H9 (cell line): ENCODE measurements around the gene BEX3. TPM values are rescaled to one million over a fixed set of nuclear protein-coding genes. Genes with fewer than 3 reads are reported as not detected.

Experiments used
- DNase-seq: peaks from one replicate; pipeline ENCODE4 v3.0.0-alpha.2; 2017
- H2AFZ ChIP-seq: one replicate; pipeline ENCODE4 v1.6.1; 2013; ENCODE audit warnings: mild to moderate bottlenecking, low read length, control low read depth, moderate library complexity
- H2AK5ac ChIP-seq: 2 replicates; pipeline ENCODE4 v1.6.1; 2013; ENCODE audit warnings: low read length, control low read depth, mixed read lengths; ENCODE audit not compliant: insufficient read length
- H2BK120ac ChIP-seq: one replicate; pipeline ENCODE4 v1.6.1; 2013; ENCODE audit warnings: low read depth, mild to moderate bottlenecking, low read length, control low read depth, inconsistent platforms; ENCODE audit not compliant: poor library complexity, severe bottlenecking
- H2BK12ac ChIP-seq: 2 replicates; pipeline ENCODE4 v1.6.1; 2013; ENCODE audit warnings: low read length, control low read depth, mixed read lengths, low read depth; ENCODE audit not compliant: insufficient read length
- H2BK15ac ChIP-seq: 2 replicates; pipeline ENCODE4 v1.6.1; 2013; ENCODE audit warnings: low read depth, low read length, control low read depth
- H2BK20ac ChIP-seq: one replicate; pipeline ENCODE4 v1.6.1; 2013; ENCODE audit warnings: low read depth, mild to moderate bottlenecking, low read length, control low read depth, inconsistent platforms; ENCODE audit not compliant: poor library complexity, severe bottlenecking
- H2BK5ac ChIP-seq: 2 replicates; pipeline ENCODE4 v1.6.1; 2013; ENCODE audit warnings: low read length, control low read depth, mixed read lengths; ENCODE audit not compliant: insufficient read length
- H3K14ac ChIP-seq: 2 replicates; pipeline ENCODE4 v1.6.1; 2013; ENCODE audit warnings: low read length, control low read depth; ENCODE audit not compliant: insufficient read depth
- H3K18ac ChIP-seq: 2 replicates; pipeline ENCODE4 v1.6.1; 2013; ENCODE audit warnings: low read depth, mild to moderate bottlenecking, mixed read lengths, low read length, control low read depth; ENCODE audit not compliant: insufficient read length
- H3K23ac ChIP-seq: 2 replicates; pipeline ENCODE4 v1.6.1; 2013; ENCODE audit warnings: low read length, control low read depth, mixed read lengths, low read depth; ENCODE audit not compliant: insufficient read length
- H3K23me2 ChIP-seq: 2 replicates; pipeline ENCODE4 v1.6.1; 2013; ENCODE audit warnings: low read depth, mild to moderate bottlenecking, mixed read lengths, low read length, control low read depth; ENCODE audit not compliant: insufficient read length, poor library complexity, severe bottlenecking
- H3K27ac ChIP-seq: 2 replicates; pipeline ENCODE4 v1.5.1; 2013; ENCODE audit warnings: low read length, control low read depth, mixed read lengths, low read depth; ENCODE audit not compliant: insufficient read length
- H3K27me3 ChIP-seq: 2 replicates; pipeline ENCODE4 v1.6.1; 2013; ENCODE audit warnings: low read length, control low read depth, inconsistent platforms; ENCODE audit not compliant: insufficient read depth
- H3K4ac ChIP-seq: 2 replicates; pipeline ENCODE4 v1.6.1; 2013; ENCODE audit warnings: low read depth, mild to moderate bottlenecking, control low read depth, inconsistent platforms, low read length, moderate library complexity
- H3K4me1 ChIP-seq: 2 replicates; pipeline ENCODE4 v1.6.1; 2013; ENCODE audit warnings: low read length, control low read depth, inconsistent platforms; ENCODE audit not compliant: insufficient read depth
- H3K4me2 ChIP-seq: 2 replicates; pipeline ENCODE4 v1.6.1; 2013; ENCODE audit warnings: low read length, control low read depth, mixed read lengths; ENCODE audit not compliant: insufficient read length, insufficient read depth
- H3K56ac ChIP-seq: 2 replicates; pipeline ENCODE4 v1.6.1; 2013; ENCODE audit warnings: low read depth, mild to moderate bottlenecking, mixed read lengths, low read length, control low read depth; ENCODE audit not compliant: insufficient read length
- H3K79me1 ChIP-seq: 2 replicates; pipeline ENCODE4 v1.6.1; 2013; ENCODE audit warnings: low read depth, mild to moderate bottlenecking, moderate library complexity, low read length, control low read depth, inconsistent platforms; ENCODE audit not compliant: insufficient read depth, poor library complexity, severe bottlenecking
- H3K79me2 ChIP-seq: 2 replicates; pipeline ENCODE4 v1.6.1; 2013; ENCODE audit warnings: low read length, control low read depth, inconsistent platforms; ENCODE audit not compliant: insufficient read depth
- H3K9ac ChIP-seq: 2 replicates; pipeline ENCODE4 v1.6.1; 2013; ENCODE audit warnings: low read length, control low read depth, mixed read lengths; ENCODE audit not compliant: insufficient read length; ENCODE audit errors: extremely low read depth
- H3K9me3 ChIP-seq: one replicate; pipeline ENCODE4 v1.6.1; 2013; ENCODE audit warnings: low read depth, low read length, inconsistent platforms; ENCODE audit not compliant: control insufficient read depth
- H3T11ph ChIP-seq: one replicate; pipeline ENCODE4 v1.6.1; 2013; ENCODE audit warnings: mild to moderate bottlenecking, low read length, control low read depth, inconsistent platforms
- H4K20me1 ChIP-seq: one replicate; pipeline ENCODE4 v1.6.1; 2013; ENCODE audit not compliant: control insufficient read depth, insufficient read length, insufficient read depth
- H4K5ac ChIP-seq: 2 replicates; pipeline ENCODE4 v1.6.1; 2013; ENCODE audit warnings: low read depth, mild to moderate bottlenecking, mixed read lengths, low read length, control low read depth; ENCODE audit not compliant: insufficient read length
- H4K8ac ChIP-seq: replicated peaks from 2 replicates; pipeline ENCODE4 v1.6.1; 2013; ENCODE audit warnings: low read length, control low read depth, mixed read lengths, low read depth; ENCODE audit not compliant: insufficient read length
- H4K91ac ChIP-seq: 2 replicates; pipeline ENCODE4 v1.6.1; 2013; ENCODE audit warnings: low read depth, mild to moderate bottlenecking, moderate library complexity, mixed read lengths, low read length, control low read depth; ENCODE audit not compliant: insufficient read length
- H3K27ac Mint-ChIP-seq, 3 experiments: 2 replicates in 2 of 3; 3 replicates in 1 of 3; pipeline ENCODE4 v1.8.0; 2020 to 2021; ENCODE audit warnings: mixed read lengths in 3 of 3, mild to moderate bottlenecking in 1 of 3, moderate library complexity in 1 of 3
- H3K27me3 Mint-ChIP-seq: 2 replicates; pipeline ENCODE4 v1.8.0; 2021; ENCODE audit warnings: low read depth, mild to moderate bottlenecking, moderate library complexity, mixed read lengths
- H3K36me3 Mint-ChIP-seq, 3 experiments: 2 replicates in 2 of 3; 3 replicates in 1 of 3; pipeline ENCODE4 v1.8.0; 2020 to 2021; ENCODE audit warnings: low read depth in 3 of 3, mixed read lengths in 3 of 3; ENCODE audit not compliant: insufficient read depth in 1 of 3
- H3K4me1 Mint-ChIP-seq, 2 experiments: 2 replicates each; pipeline ENCODE4 v1.8.0; 2020; ENCODE audit warnings: mixed read lengths in 2 of 2
- H3K4me3 Mint-ChIP-seq, 2 experiments: 2 replicates in 1 of 2; 3 replicates in 1 of 2; pipeline ENCODE4 v1.8.0; 2020 to 2021; ENCODE audit warnings: mild to moderate bottlenecking in 2 of 2, mixed read lengths in 2 of 2, moderate library complexity in 1 of 2
- H3K9me3 Mint-ChIP-seq, 2 experiments: 2 replicates in 1 of 2; 3 replicates in 1 of 2; pipeline ENCODE4 v1.8.0; 2020; ENCODE audit warnings: mild to moderate bottlenecking in 2 of 2, mixed read lengths in 2 of 2, moderate library complexity in 1 of 2
- total RNA-seq: library from RNA; stranded (reverse); gene quantifications from 2 replicates; pipeline ENCODE4 v1.2.1, GENCODE V29; 2021
- TF ChIP-seq, protein P1 (sequence below): fragments of 200-600 bp; sonication (generic); conservative IDR thresholded peaks from 3 replicates; pipeline ENCODE4 v1.8.0; 2021; ENCODE audit warnings: antibody characterized with exemption, mild to moderate bottlenecking

The BEX3 gene
- total RNA-seq, 1 experiment from 2014 or later, result 305 TPM

DNA sequence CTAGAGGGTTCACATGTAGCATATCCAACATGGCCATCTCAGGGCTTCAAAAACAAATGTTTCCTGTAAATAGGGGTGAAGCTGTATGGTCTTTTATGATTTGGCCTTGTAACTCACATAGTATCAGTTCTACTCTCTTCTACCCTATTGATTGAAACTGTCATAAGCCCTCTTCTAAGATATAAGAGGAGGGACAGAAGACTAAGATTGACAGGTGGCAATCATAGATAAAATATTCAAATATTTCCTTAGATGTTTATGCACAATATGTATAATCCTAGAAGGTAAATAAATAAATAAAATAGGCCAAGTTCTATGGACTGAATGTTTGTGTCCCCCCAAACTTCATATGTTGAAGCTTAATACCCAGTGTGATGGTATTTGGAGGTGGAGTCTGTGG is 6.9 kb upstream of the BEX3 start:
- H2BK15ac ChIP-seq, result no peak overlapping the region
- no peak overlapping the region for H3T11ph ChIP-seq
- no peak overlapping the region for H4K91ac ChIP-seq
- no peaks in the 10 kb centered on the region for H3K9me3 ChIP-seq
- H3K23ac ChIP-seq, result no peak overlapping the region
- Mint-ChIP-seq H3K36me3 (no peaks in the 10 kb centered on the region; a peak in 1 of 7 replicates), H3K27me3 (no peaks in the 10 kb centered on the region), H3K4me1 (peaks cover 8 to 12% of the 10 kb centered on the region in 2 experiments), H3K9me3 (peaks cover 0 to 57% of the 10 kb centered on the region in 2 experiments; a peak in 2 of 5 replicates), H3K27ac (no peak overlapping the region), H3K4me3 (no peak overlapping the region)
- H2BK120ac ChIP-seq, result no peak overlapping the region
- H3K27ac ChIP-seq, result no peak overlapping the region
- H3K18ac ChIP-seq, result no peak overlapping the region
- H3K4ac ChIP-seq, result no peak overlapping the region
- no peak overlapping the region for H3K56ac ChIP-seq
- DNase-seq, result no peak
- no peaks in the 10 kb centered on the region for H3K79me1 ChIP-seq
- no peak overlapping the region for H2AFZ ChIP-seq
- H2AK5ac ChIP-seq, result no peak overlapping the region
- H3K4me2 ChIP-seq, result no peak overlapping the region
- no peaks in the 10 kb centered on the region for H3K27me3 ChIP-seq
- H4K8ac ChIP-seq, result no peak overlapping the region
- H4K20me1 ChIP-seq, result no peaks in the 10 kb centered on the region
- peaks cover 6% of the 10 kb centered on the region; the same call in 1 of the 2 replicates for H3K4me1 ChIP-seq
- no peak overlapping the region for H2BK12ac ChIP-seq
- H3K79me2 ChIP-seq, result no peaks in the 10 kb centered on the region
- no peak overlapping the region for H2BK5ac ChIP-seq
- H3K9ac ChIP-seq, result no peak overlapping the region
- TF ChIP-seq, protein P1, sequence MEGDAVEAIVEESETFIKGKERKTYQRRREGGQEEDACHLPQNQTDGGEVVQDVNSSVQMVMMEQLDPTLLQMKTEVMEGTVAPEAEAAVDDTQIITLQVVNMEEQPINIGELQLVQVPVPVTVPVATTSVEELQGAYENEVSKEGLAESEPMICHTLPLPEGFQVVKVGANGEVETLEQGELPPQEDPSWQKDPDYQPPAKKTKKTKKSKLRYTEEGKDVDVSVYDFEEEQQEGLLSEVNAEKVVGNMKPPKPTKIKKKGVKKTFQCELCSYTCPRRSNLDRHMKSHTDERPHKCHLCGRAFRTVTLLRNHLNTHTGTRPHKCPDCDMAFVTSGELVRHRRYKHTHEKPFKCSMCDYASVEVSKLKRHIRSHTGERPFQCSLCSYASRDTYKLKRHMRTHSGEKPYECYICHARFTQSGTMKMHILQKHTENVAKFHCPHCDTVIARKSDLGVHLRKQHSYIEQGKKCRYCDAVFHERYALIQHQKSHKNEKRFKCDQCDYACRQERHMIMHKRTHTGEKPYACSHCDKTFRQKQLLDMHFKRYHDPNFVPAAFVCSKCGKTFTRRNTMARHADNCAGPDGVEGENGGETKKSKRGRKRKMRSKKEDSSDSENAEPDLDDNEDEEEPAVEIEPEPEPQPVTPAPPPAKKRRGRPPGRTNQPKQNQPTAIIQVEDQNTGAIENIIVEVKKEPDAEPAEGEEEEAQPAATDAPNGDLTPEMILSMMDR, result no peak
- H3K23me2 ChIP-seq, result no peaks in the 10 kb centered on the region
- no peak overlapping the region for H2BK20ac ChIP-seq
- H3K14ac ChIP-seq, result no peak overlapping the region
- no peak overlapping the region for H4K5ac ChIP-seq
